ENCODE results near the gene MFN2.

MFN2 gene

DNA sequence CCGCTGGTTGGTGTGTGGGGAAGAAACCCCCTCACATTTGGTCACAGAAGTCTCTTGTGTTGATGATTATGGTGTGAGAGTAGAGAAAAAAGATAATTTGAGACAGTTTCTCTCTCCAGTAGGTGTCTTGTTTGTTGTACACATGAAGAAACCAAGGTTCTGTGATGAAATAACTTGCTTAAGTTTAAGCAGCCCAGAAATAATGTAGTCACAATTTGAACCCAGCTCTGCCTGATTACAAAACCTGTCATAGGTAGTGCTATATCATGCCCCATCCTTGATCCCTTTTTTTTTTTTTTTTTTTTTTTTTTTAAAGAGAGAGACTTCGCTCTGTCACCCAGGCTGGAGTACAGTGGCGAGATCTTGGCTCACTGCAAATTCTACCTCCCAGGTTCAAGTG lies 4.9 kb downstream of the MFN2 start:
- no peak overlapping the region for H3K4me3 ChIP-seq (ENCODE audit: insufficient read length, low read depth)
- TF ChIP-seq SUZ12 (IDR thresholded peaks at IDR 0.05; ENCODE audit: extremely low read depth, insufficient read depth, insufficient read length) (no peak), ZNF274 (IDR thresholded peaks at IDR 0.05; ENCODE audit: low read depth, low read length) (no peak), YY1 (IDR thresholded peaks at IDR 0.05; ENCODE audit: insufficient read depth, insufficient read length) (no peak)
- no peaks in the 10 kb centered on the region for H3K27me3 ChIP-seq (ENCODE audit: insufficient read depth, insufficient read length)
- H3K9me3 ChIP-seq (ENCODE audit: insufficient read depth, low read length) = no peaks in the 10 kb centered on the region
- no peak for DNase-seq (ENCODE audit: low read depth, low spot score)
- H3K4me1 ChIP-seq (ENCODE audit: insufficient read depth, insufficient read length) = no peaks in the 10 kb centered on the region
- no peak overlapping the region for H3K9ac ChIP-seq (ENCODE audit: insufficient read length, low read depth)
- peaks cover 74% of the 10 kb centered on the region for H3K36me3 ChIP-seq (ENCODE audit: insufficient read depth, insufficient read length, low read length)

DNA sequence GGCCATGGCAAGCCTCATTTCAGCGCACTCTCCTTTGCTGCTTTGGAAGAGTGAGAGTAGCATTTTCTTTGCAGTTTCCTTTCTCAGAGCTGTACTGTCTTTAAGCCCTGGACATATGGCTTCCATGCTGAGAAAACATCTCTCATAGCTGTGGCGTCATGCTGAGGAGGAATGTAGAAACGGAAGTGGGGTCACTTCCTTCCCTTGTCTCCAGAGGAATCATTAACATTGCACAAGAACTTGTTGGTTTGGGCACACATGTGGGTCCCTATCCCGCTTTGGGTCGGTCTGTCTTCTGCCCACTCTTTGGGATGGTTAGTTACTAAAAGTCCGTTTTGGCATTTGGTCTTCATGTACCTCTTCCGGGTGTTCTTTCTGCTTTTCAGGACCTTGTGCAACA lies 5.6 kb downstream of the MFN2 start:
- H3K9ac ChIP-seq (ENCODE audit: insufficient read length, low read depth) = no peak overlapping the region
- no peaks in the 10 kb centered on the region for H3K4me1 ChIP-seq (ENCODE audit: insufficient read depth, insufficient read length)
- DNase-seq (ENCODE audit: low read depth, low spot score) = no peak
- no peaks in the 10 kb centered on the region for H3K9me3 ChIP-seq (ENCODE audit: insufficient read depth, low read length)
- H3K4me3 ChIP-seq (ENCODE audit: insufficient read length, low read depth) = no peak overlapping the region
- no peaks in the 10 kb centered on the region for H3K27me3 ChIP-seq (ENCODE audit: insufficient read depth, insufficient read length)
- no peak for TF ChIP-seq YY1 (IDR thresholded peaks at IDR 0.05; ENCODE audit: insufficient read depth, insufficient read length)
- no peak for TF ChIP-seq ZNF274 (IDR thresholded peaks at IDR 0.05; ENCODE audit: low read depth, low read length)
- TF ChIP-seq SUZ12 (IDR thresholded peaks at IDR 0.05; ENCODE audit: extremely low read depth, insufficient read depth, insufficient read length) = no peak
- H3K36me3 ChIP-seq (ENCODE audit: insufficient read depth, insufficient read length, low read length) = peaks cover 81% of the 10 kb centered on the region

DNA sequence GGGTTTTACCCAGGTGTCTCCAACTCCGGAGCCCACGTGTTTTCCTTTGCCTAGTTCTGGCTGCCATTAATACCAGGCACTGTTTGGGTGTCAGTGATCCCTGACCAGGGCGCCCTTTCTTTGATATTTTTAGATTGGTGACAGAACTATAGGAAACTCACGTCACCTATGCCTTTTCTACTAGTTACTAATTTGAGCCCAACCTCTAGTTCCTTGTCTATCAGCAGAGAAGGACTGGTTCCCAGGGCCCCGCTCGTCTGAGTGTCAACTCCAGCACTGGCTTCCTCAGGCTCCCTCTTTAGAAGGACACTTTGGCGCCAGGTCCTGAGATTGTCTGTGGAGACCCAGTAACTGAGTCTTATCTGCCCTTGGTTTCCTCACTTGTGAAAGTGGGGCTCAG lies 9.4 kb downstream of the MFN2 start:
- no peak overlapping the region for H3K4me3 ChIP-seq (ENCODE audit: insufficient read length, low read depth)
- no peak for TF ChIP-seq YY1 (IDR thresholded peaks at IDR 0.05; ENCODE audit: insufficient read depth, insufficient read length)
- no peak for TF ChIP-seq ZNF274 (IDR thresholded peaks at IDR 0.05; ENCODE audit: low read depth, low read length)
- TF ChIP-seq SUZ12 (IDR thresholded peaks at IDR 0.05; ENCODE audit: extremely low read depth, insufficient read depth, insufficient read length) = no peak
- no peaks in the 10 kb centered on the region for H3K9me3 ChIP-seq (ENCODE audit: insufficient read depth, low read length)
- no peak for DNase-seq (ENCODE audit: low read depth, low spot score)
- H3K4me1 ChIP-seq (ENCODE audit: insufficient read depth, insufficient read length) = no peaks in the 10 kb centered on the region
- peaks cover 72% of the 10 kb centered on the region for H3K36me3 ChIP-seq (ENCODE audit: insufficient read depth, insufficient read length, low read length)
- no peak overlapping the region for H3K9ac ChIP-seq (ENCODE audit: insufficient read length, low read depth)
- H3K27me3 ChIP-seq (ENCODE audit: insufficient read depth, insufficient read length) = no peaks in the 10 kb centered on the region

DNA sequence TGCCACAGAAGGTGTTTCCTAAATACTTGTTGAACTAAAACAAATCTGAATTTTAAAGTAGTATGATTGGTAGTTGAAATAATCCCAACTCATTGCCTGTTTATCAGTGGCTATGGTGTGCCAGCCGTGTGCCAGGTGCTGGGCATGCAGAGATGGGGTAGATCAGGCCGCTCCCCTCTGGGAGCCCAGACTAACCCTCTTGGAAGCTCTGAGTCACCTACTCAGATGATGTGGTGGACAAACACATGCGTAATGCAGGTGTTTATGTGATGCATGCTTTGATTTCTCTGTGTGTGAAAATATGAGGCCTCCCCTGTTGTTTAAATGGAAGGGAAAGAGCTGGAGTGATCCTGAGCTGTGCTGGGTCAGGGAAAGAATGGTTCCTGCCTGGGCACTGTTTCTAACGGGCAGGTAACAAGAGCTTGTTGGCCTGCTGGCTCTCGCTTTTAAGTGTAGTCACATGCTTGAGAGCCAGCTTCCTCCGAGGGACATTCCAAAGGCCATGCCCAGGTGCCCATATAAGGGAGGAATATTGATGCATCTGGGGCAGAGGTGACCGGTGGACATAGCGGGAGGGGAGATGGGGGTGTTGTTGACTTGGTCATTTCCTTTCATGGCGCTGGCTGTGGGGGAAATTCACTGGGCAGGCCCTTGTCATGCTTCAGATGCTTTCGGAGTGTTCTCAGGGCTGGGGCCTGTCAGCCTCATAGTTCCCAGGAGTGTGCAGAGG lies 10.2 kb downstream of the MFN2 start:
- no peaks in the 10 kb centered on the region for H3K4me1 ChIP-seq (ENCODE audit: insufficient read depth, insufficient read length)
- no peak overlapping the region for H3K9ac ChIP-seq (ENCODE audit: insufficient read length, low read depth)
- H3K9me3 ChIP-seq (ENCODE audit: insufficient read depth, low read length) = no peaks in the 10 kb centered on the region
- H3K27me3 ChIP-seq (ENCODE audit: insufficient read depth, insufficient read length) = no peaks in the 10 kb centered on the region
- H3K36me3 ChIP-seq (ENCODE audit: insufficient read depth, insufficient read length, low read length) = peaks cover 73% of the 10 kb centered on the region
- TF ChIP-seq YY1 (IDR thresholded peaks at IDR 0.05; ENCODE audit: insufficient read depth, insufficient read length) (no peak), SUZ12 (IDR thresholded peaks at IDR 0.05; ENCODE audit: extremely low read depth, insufficient read depth, insufficient read length) (no peak)
- DNase-seq (ENCODE audit: low read depth, low spot score) = no peak
- H3K4me3 ChIP-seq (ENCODE audit: insufficient read length, low read depth) = no peak overlapping the region

DNA sequence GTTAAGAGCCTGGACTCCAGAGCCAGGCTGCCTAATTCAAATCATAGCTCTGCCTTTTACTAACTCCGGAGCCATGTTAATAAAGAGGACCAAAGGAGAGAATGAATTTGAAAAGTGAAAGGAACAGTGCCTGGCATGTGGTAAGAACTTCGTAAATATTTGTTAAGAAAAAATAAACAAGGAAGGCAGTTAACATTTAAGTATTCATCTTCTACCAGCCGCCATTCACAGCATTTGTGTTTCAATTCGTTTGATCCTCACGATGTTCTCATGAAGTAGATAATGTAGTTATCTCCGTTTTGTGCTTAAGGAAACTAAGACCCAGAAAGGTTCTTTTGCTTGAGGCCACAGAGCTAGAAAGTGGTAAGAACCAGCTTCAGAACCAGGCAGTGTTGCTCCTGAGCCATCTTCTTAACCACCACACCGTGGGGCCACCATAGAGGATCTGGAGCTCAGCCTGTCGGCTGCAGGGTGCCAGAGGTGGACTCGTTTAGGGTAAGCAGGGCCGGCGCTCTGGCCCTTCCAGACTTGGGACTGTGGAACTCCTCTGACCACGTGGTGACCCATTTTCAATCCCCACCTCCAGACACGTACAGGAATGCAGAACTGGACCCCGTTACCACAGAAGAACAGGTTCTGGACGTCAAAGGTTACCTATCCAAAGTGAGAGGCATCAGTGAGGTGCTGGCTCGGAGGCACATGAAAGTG lies 11.9 kb downstream of the MFN2 start:
- Histone ChIP-seq H3K9ac (ENCODE audit: insufficient read length, low read depth) (no peak overlapping the region), H3K4me1 (ENCODE audit: insufficient read depth, insufficient read length) (no peaks in the 10 kb centered on the region), H3K9me3 (ENCODE audit: insufficient read depth, low read length) (no peaks in the 10 kb centered on the region), H3K4me3 (ENCODE audit: insufficient read length, low read depth) (no peak overlapping the region), H3K36me3 (ENCODE audit: insufficient read depth, insufficient read length, low read length) (peaks cover 75% of the 10 kb centered on the region), H3K27me3 (ENCODE audit: insufficient read depth, insufficient read length) (no peaks in the 10 kb centered on the region)
- DNase-seq (ENCODE audit: low read depth, low spot score) = no peak
- no peak for TF ChIP-seq ZNF274 (IDR thresholded peaks at IDR 0.05; ENCODE audit: low read depth, low read length)
- no peak for TF ChIP-seq SUZ12 (IDR thresholded peaks at IDR 0.05; ENCODE audit: extremely low read depth, insufficient read depth, insufficient read length)
- no peak for TF ChIP-seq YY1 (IDR thresholded peaks at IDR 0.05; ENCODE audit: insufficient read depth, insufficient read length)

DNA sequence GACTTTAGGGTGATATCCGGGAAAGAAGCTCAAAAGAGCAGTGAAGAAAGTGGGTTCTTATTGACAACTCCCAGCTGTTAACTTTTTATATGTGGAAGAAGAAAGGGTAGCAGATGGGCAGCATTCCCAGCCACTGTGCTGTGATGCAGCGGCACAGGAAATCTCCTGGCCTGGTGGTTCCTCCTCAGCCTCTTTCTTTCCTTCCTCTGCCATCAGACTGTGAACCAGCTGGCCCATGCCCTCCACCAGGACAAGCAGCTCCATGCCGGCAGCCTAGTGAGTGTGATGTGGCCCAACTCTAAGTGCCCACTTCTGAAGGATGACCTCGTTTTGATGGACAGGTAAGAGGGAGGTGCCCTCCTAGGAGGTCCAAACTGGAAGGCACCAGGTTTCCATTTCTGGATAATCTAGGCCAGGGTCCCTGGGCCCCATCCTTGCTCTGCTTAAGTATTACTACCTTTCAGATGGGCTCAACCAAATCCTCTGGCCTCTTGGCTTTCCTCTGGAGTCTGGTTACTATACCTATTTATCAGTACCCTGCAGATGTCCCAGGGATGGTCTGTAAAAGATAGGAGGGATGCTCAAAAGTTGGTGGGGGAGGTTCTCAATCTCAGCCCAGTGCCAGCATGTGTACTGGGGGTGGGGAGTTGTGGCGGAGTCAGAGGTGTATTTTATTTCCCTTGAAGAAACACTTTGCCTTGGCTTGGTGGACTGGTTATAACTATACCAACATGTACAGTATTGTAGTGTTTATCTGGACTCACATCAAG lies 17.0 kb downstream of the MFN2 start:
- DNase-seq (ENCODE audit: low read depth, low spot score) = no peak

DNA sequence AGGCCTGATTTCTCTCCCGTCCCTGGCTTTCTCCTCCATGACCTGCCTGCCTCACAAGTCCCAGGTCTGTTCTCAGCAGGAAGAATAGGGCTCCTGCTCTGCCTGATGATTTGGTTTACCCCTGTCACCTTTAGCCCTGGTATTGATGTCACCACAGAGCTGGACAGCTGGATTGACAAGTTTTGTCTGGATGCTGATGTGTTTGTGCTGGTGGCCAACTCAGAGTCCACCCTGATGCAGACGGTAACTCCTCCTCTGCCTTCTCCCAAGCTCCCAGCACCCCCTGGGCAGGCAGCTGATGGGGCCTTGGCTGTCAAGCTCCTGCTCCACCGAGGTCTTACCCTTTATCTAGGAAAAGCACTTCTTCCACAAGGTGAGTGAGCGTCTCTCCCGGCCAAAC lies 18.4 kb downstream of the MFN2 start:
- Histone ChIP-seq H3K4me3 (ENCODE audit: insufficient read length, low read depth) (no peak overlapping the region), H3K27me3 (ENCODE audit: insufficient read depth, insufficient read length) (no peaks in the 10 kb centered on the region), H3K4me1 (ENCODE audit: insufficient read depth, insufficient read length) (no peaks in the 10 kb centered on the region), H3K9ac (ENCODE audit: insufficient read length, low read depth) (no peak overlapping the region), H3K36me3 (ENCODE audit: insufficient read depth, insufficient read length, low read length) (peaks cover 78% of the 10 kb centered on the region), H3K9me3 (ENCODE audit: insufficient read depth, low read length) (no peaks in the 10 kb centered on the region)
- no peak for DNase-seq (ENCODE audit: low read depth, low spot score)
- TF ChIP-seq SUZ12 (IDR thresholded peaks at IDR 0.05; ENCODE audit: extremely low read depth, insufficient read depth, insufficient read length) = no peak
- no peak for TF ChIP-seq ZNF274 (IDR thresholded peaks at IDR 0.05; ENCODE audit: low read depth, low read length)
- TF ChIP-seq YY1 (IDR thresholded peaks at IDR 0.05; ENCODE audit: insufficient read depth, insufficient read length) = no peak

More for the DNA sequence above, 17.0 kb downstream of the MFN2 start:
- H3K4me3 ChIP-seq (ENCODE audit: insufficient read length, low read depth) = no peak overlapping the region
- H3K4me1 ChIP-seq (ENCODE audit: insufficient read depth, insufficient read length) = no peaks in the 10 kb centered on the region
- TF ChIP-seq YY1 (IDR thresholded peaks at IDR 0.05; ENCODE audit: insufficient read depth, insufficient read length) (no peak), SUZ12 (IDR thresholded peaks at IDR 0.05; ENCODE audit: extremely low read depth, insufficient read depth, insufficient read length) (no peak), ZNF274 (IDR thresholded peaks at IDR 0.05; ENCODE audit: low read depth, low read length) (no peak)
- no peak overlapping the region for H3K9ac ChIP-seq (ENCODE audit: insufficient read length, low read depth)
- H3K27me3 ChIP-seq (ENCODE audit: insufficient read depth, insufficient read length) = no peaks in the 10 kb centered on the region
- peaks cover 75% of the 10 kb centered on the region for H3K36me3 ChIP-seq (ENCODE audit: insufficient read depth, insufficient read length, low read length)
- no peaks in the 10 kb centered on the region for H3K9me3 ChIP-seq (ENCODE audit: insufficient read depth, low read length)

Data from NT2/D1 (cell line).